ENCODE results near the gene DYSF. TPM values are rescaled to one million over a fixed set of nuclear protein-coding genes. Genes with fewer than 3 reads are reported as not detected.

Gene DYSF
- total and polyA plus RNA-seq, 2 donors (not counting 3 experiments of a cell fraction or from before 2014, with no cell fraction given): 50.9 to 152 TPM

- Histone ChIP-seq H3K27me3 (ENCODE audit: control insufficient read depth in 2 of 2, insufficient read depth in 2 of 2, low read length in 2 of 2) (no peaks in the 10 kb centered on the region), H3K4me3 (replicated peaks in 1 of 3; ENCODE audit: insufficient read depth in 1 of 3, low read depth in 1 of 3, low read length in 3 of 3) (no peak overlapping the region), H2AFZ (ENCODE audit: low read depth, low read length) (no peak overlapping the region), H3K9me3 (replicated peaks; ENCODE audit: control insufficient read depth, insufficient read depth, low read length) (no peaks in the 10 kb centered on the region), H3K36me3 (ENCODE audit: control insufficient read depth in 2 of 2, extremely low read depth in 1 of 2, insufficient read depth in 2 of 2, low read length in 2 of 2) (peaks cover 0 to 8% of the 10 kb centered on the region in 2 experiments), H4K20me1 (replicated peaks; ENCODE audit: control insufficient read depth, extremely low read depth, insufficient read depth, low read length) (no peaks in the 10 kb centered on the region), H3K4me2 (ENCODE audit: insufficient read depth, low read length) (no peak overlapping the region), H3K27ac (ENCODE audit: insufficient read depth, low read depth, low read length) (no peak overlapping the region), H3K4me1 (ENCODE audit: control insufficient read depth, extremely low read depth, insufficient read depth, low read length) (peaks cover 33% of the 10 kb centered on the region), H3K79me2 (ENCODE audit: control insufficient read depth, insufficient read depth, low read length) (no peaks in the 10 kb centered on the region), H3K9ac (replicated peaks; ENCODE audit: extremely low read depth, insufficient read depth, low read length) (no peak overlapping the region), H3K9me1 (replicated peaks; ENCODE audit: control insufficient read depth, extremely low read depth, insufficient read depth, low read length) (no peaks in the 10 kb centered on the region)
- POLR2A ChIA-PET: no interaction called here
- CTCF ChIA-PET: no interaction called here
- intact Hi-C loops (cut with micrococcal nuclease) (loop anchor here (10.0 kb wide), 1 partner anchor 147 kb away; the partner anchor contains the start of gene DYSF), dilution Hi-C loops (cut with MboI; ENCODE audit: extremely low pct_ligation_motif_present, low sequenced_read_pairs) (no loop called here)
- FAIRE-seq (no peak), DNase-seq (ENCODE audit: low read depth, low spot score) (no peak)
- TF ChIP-seq POLR2A (IDR thresholded peaks at IDR 0.05; ENCODE audit: low read depth, low read length) (no peak), POLR2AphosphoS5 (IDR thresholded peaks at IDR 0.05; ENCODE audit: insufficient read depth, low read depth, low read length) (no peak), GATA2 (IDR thresholded peaks at IDR 0.05; ENCODE audit: insufficient read depth, insufficient read length, low read depth, low read length) (no peak), FOS (IDR thresholded peaks at IDR 0.05; ENCODE audit: borderline replicate concordance, insufficient read depth, low read length) (no peak), CTCF (IDR thresholded peaks at IDR 0.05; ENCODE audit: extremely low read depth in 1 of 2, insufficient read depth in 1 of 2, low read depth in 1 of 2, low read length in 2 of 2) (no peak), JUN (IDR thresholded peaks at IDR 0.05; ENCODE audit: borderline replicate concordance, insufficient read depth, insufficient read length, low read depth) (no peak), MAX (IDR thresholded peaks at IDR 0.05; ENCODE audit: insufficient read depth, insufficient read length) (no peak), EZH2 (IDR thresholded peaks at IDR 0.05; ENCODE audit: borderline replicate concordance, low read depth, low read length, severe bottlenecking) (no peak), MYC (IDR thresholded peaks at IDR 0.05; ENCODE audit: low read depth, low read length) (no peak)
- BruUV-seq (replicated peaks): no TSS peak
These were observed 148.7 kb downstream of the DYSF start for GRCh38 chr2:71602115-71602495.

All from endothelial cell of umbilical vein (primary cell).